Heart right ventricle (tissue), 16 donors: Measurements from ENCODE around the gene PTPRE. TPM values are rescaled to one million over a fixed set of nuclear protein-coding genes. Genes with fewer than 3 reads are reported as not detected.

ENCODE experiments used
- ATAC-seq, 8 donors: fragments of 200-7000 bp; cut with Tn5 transposase; one replicate each; pipeline ENCODE4 v1.9.1; 2020; ENCODE audit warnings: mild to moderate bottlenecking in 8 of 8, moderate library complexity in 8 of 8, moderate number of reproducible peaks in 1 of 8
- DNase-seq, 2 donors: peaks; one replicate each; pipeline ENCODE4 v3.0.0-alpha.2; 2020
- H3K27ac ChIP-seq, 10 donors: fragments of 200-600 bp; sonication (generic) in 2 of 10; one replicate each; pipeline versions ENCODE4 v1.5.0 to v1.8.0; 2020 to 2022; ENCODE audit warnings: mild to moderate bottlenecking in 3 of 10
- H3K27me3 ChIP-seq, 7 donors: fragments of 200-600 bp; one replicate each; pipeline ENCODE4 v1.8.0; 2021 to 2022; ENCODE audit warnings: mild to moderate bottlenecking in 2 of 7
- H3K36me3 ChIP-seq, 9 donors: fragments of 200-600 bp; sonication (generic) in 1 of 9; one replicate each; pipeline versions ENCODE4 v1.5.0 to v1.8.0; 2020 to 2022; ENCODE audit warnings: mild to moderate bottlenecking in 2 of 9
- H3K4me1 ChIP-seq, 9 donors: fragments of 200-600 bp; sonication (generic) in 1 of 9; one replicate each; pipeline versions ENCODE4 v1.5.0 to v1.8.0; 2020 to 2022; ENCODE audit warnings: mild to moderate bottlenecking in 4 of 9
- H3K4me3 ChIP-seq, 10 donors: fragments of 200-600 bp; sonication (generic) in 2 of 10; one replicate each; pipeline versions ENCODE4 v1.5.0 to v1.8.0; 2020 to 2022; ENCODE audit warnings: mild to moderate bottlenecking in 7 of 10, moderate library complexity in 2 of 10
- H3K9me3 ChIP-seq, 11 donors: fragments of 200-600 bp in 10 of 11; sonication (generic) in 2 of 11; one replicate each; pipeline versions ENCODE4 v1.5.0 to v1.8.0; 2013 to 2022; ENCODE audit warnings: mild to moderate bottlenecking in 2 of 11, control low read depth in 1 of 11, moderate library complexity in 1 of 11
- CTCF ChIP-seq, 9 donors: fragments of 200-600 bp; sonication (generic) in 2 of 9; IDR thresholded peaks; one replicate each; pipeline versions ENCODE4 v1.5.0 to v1.8.0; 2021 to 2022; ENCODE audit warnings: antibody characterized with exemption in 9 of 9, mild to moderate bottlenecking in 5 of 9, moderate library complexity in 1 of 9
- WGBS, 2 donors: extraction: QIAGEN DNeasy Blood & Tissue Kit; methylation state at CpG; one replicate each; pipeline ENCODE4 v1.1.7; 2013; ENCODE audit warnings: inconsistent platforms in 1 of 2; 5-methylcytosine and 5-hydroxymethylcytosine counted together
- intact Hi-C, 10 donors: fragments of 100-400 bp; cut with DNase I; formaldehyde crosslinking; loops; one replicate each; pipeline versions ENCODE4 v1.11.1 to v1.14.2; 2022
- polyA plus RNA-seq, 2 donors: library from polyadenylated mRNA; stranded (reverse); fragments of 200-250 nt; gene quantifications; one replicate each; pipeline ENCODE4 v1.2.3, GENCODE V29; 2013
- total RNA-seq, 10 donors: library from RNA; stranded (reverse); fragmentation: NEBNext Ultra II Directional in 3 of 10; extraction: Animal tissue kit (Norgen Biotek cat#: 25700) in 3 of 10; gene quantifications; one replicate each; pipeline versions ENCODE4 v1.2.1 to v1.2.4, GENCODE V29; 2021 to 2023
- donor health status: Arrhythmogenic right ventricular cardiomyopathy.
- donor health status: ischemic (EF 13 %, LVEDD 7.1; RV severe dilation, severe dysfunction).
- donor health status: healthy with polysubstance abuse.
- donor health status: DM: no; HTN: yes; CAD: no.
- donor health status: DM: no; HTN: no; CAD: no.
- donor health status: ischemic (EF 25% LVEDD 6.9; RV normal size, moderate dysfunction).
- donor health status: ischemic (EF 25% LVEDD 5.7; RV mildly dilated, moderate dysfunction).
- donor health status: healthy.
- donor health status: DM: yes; HTN: yes; CAD: no.
- donor health status: Ischemic cardiomyopathy.
- donor health status: ischemic (EF 35%, LVEDD 5.7; RV mildly dilated, moderate dysfunction).
- donor health status: nonischemic (EF 11% LVEDD 7.7; RV severe dilation, severe dysfunction).
- donor health status: DM: yes; HTN: yes; CAD: no.
- donor health status: PGD.
- donor health status: ischemic (EF 29% LVEDD 5.4; RV normal size, mild dysfunction).
- donor health status: nonischemic (EF 23%, LVEDD 6.1; RV moderate dilation, normal function).

PTPRE gene
- total and polyA plus RNA-seq, 12 donors: 6.1 to 42.8 (median 22.1) TPM

GRCh38 chr10:127942811-127943210 is 35.9 kb downstream of the PTPRE start:
- peak overlapping the region in 3 of 10 donors; percentile 1 to 40 (median 27) for H3K27ac ChIP-seq
- intact Hi-C loops: no loop called here
- no peak for ATAC-seq
- WGBS, 2 donors: 45 to 67% methylated on average over 7 of the region's 7 CpGs
- H3K4me1 ChIP-seq: peaks cover 3 to 53% (median 36%) of the 10 kb centered on the region in 9 donors
- H3K9me3 ChIP-seq: no peaks in the 10 kb centered on the region
- H3K4me3 ChIP-seq: no peak overlapping the region
- H3K36me3 ChIP-seq: no peaks in the 10 kb centered on the region
- no peaks in the 10 kb centered on the region for H3K27me3 ChIP-seq
- no peak for DNase-seq
- TF ChIP-seq CTCF (IDR thresholded peaks at IDR 0.05): no peak

GRCh38 chr10:127943336-127943910 is 36.5 kb downstream of the PTPRE start:
- Histone ChIP-seq H3K9me3 (no peaks in the 10 kb centered on the region), H3K4me1 (peaks cover 3 to 47% (median 34%) of the 10 kb centered on the region in 9 donors), H3K27ac (peak overlapping the region in 3 of 10 donors; percentile 1 to 40 (median 27)), H3K36me3 (no peaks in the 10 kb centered on the region), H3K27me3 (no peaks in the 10 kb centered on the region), H3K4me3 (no peak overlapping the region)
- WGBS, 2 donors: 78 to 79% methylated on average over 10 of the region's 10 CpGs
- ATAC-seq (no peak), DNase-seq (no peak)
- no peak for TF ChIP-seq CTCF (IDR thresholded peaks at IDR 0.05)
- intact Hi-C loops: no loop called here

GRCh38 chr10:127944256-127944655 is 37.4 kb downstream of the PTPRE start:
- intact Hi-C loops: no loop called here
- Histone ChIP-seq H3K4me3 (no peak overlapping the region), H3K4me1 (peaks cover 3 to 53% (median 34%) of the 10 kb centered on the region in 9 donors), H3K9me3 (no peaks in the 10 kb centered on the region), H3K27me3 (no peaks in the 10 kb centered on the region), H3K27ac (no peak overlapping the region), H3K36me3 (no peaks in the 10 kb centered on the region)
- no peak for TF ChIP-seq CTCF (IDR thresholded peaks at IDR 0.05)
- 93 to 98% methylated on average over 2 of the region's 2 CpGs for WGBS, 2 donors
- DNase-seq (no peak), ATAC-seq (no peak)

GRCh38 chr10:127945341-127945758 is 38.4 kb downstream of the PTPRE start:
- Histone ChIP-seq H3K27me3 (no peaks in the 10 kb centered on the region), H3K36me3 (no peaks in the 10 kb centered on the region), H3K27ac (peak overlapping the region in 4 of 10 donors; percentile 7 to 60 (median 41)), H3K4me3 (no peak overlapping the region), H3K4me1 (peaks cover 3 to 54% (median 34%) of the 10 kb centered on the region in 9 donors), H3K9me3 (no peaks in the 10 kb centered on the region)
- 49 to 59% methylated on average over 2 of the region's 2 CpGs for WGBS, 2 donors
- ATAC-seq: peak; percentile 36 to 86 (median 78)
- DNase-seq: peak in 1 of 2 donors; percentile 61
- no peak for TF ChIP-seq CTCF (IDR thresholded peaks at IDR 0.05)
- intact Hi-C loops: no loop called here
